Measurements from ENCODE around the gene ARMC7. TPM values are rescaled to one million over a fixed set of nuclear protein-coding genes. Genes with fewer than 3 reads are reported as not detected.
A peak's percentile ranks its signal among the peaks of the same experiment; 100 is the strongest.

Gene ARMC7
- total RNA-seq, 1 experiment from 2014 or later = 22.8 TPM

DNA sequence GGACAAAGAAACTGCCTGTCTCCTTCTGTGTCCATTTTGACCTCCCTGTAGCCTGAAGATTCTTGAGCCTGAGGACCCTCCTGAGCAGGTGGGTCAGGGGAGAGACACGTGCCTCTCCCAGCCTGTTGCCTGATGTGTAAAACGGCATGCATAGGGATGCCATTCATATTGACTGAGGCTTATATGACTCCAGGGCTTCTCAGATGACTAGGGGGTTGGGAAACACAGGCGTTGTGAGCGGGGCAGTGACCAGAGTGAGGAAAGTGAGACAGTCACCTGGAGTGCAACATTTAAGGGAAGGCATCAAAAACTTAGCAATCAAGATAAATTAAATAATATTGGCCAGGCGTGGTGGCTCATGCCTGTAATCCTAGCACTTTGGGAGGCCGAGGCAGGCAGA lies 27.1 kb upstream of the ARMC7 start:
- H3K79me1 ChIP-seq (ENCODE audit: insufficient read depth, low read depth, low read length, poor library complexity, severe bottlenecking) = no peaks in the 10 kb centered on the region
- no peak overlapping the region for H3K18ac ChIP-seq (ENCODE audit: insufficient read length, low read depth, low read length)
- no peak overlapping the region for H2BK5ac ChIP-seq (ENCODE audit: insufficient read length, low read length)
- H2BK120ac ChIP-seq (ENCODE audit: low read depth, low read length, poor library complexity, severe bottlenecking) = no peak overlapping the region
- no peaks in the 10 kb centered on the region for H3K27me3 ChIP-seq (ENCODE audit: insufficient read depth, low read length)
- H3K4me2 ChIP-seq (ENCODE audit: insufficient read depth, insufficient read length, low read length) = no peak overlapping the region
- no peak overlapping the region for H3K9ac ChIP-seq (ENCODE audit: extremely low read depth, insufficient read length, low read length)
- no peak overlapping the region for H3K23ac ChIP-seq (ENCODE audit: insufficient read length, low read depth, low read length)
- H3K14ac ChIP-seq (ENCODE audit: insufficient read depth, low read length) = no peak overlapping the region
- no peaks in the 10 kb centered on the region for H4K20me1 ChIP-seq (ENCODE audit: control insufficient read depth, insufficient read depth, insufficient read length)
- no peak overlapping the region for H4K8ac ChIP-seq (replicated peaks; ENCODE audit: insufficient read length, low read depth, low read length)
- H3K4me1 ChIP-seq (ENCODE audit: insufficient read depth, low read length) = peaks cover 9% of the 10 kb centered on the region; the same call in 1 of the 2 replicates
- no peak overlapping the region for H2AK5ac ChIP-seq (ENCODE audit: insufficient read length, low read length)
- WGBS (ENCODE audit: extremely low coverage, insufficient read length, low lambda C conversion rate) = no CpG with 5 or more reads among the region's 6 CpGs
- H3K56ac ChIP-seq (ENCODE audit: insufficient read length, low read depth, low read length) = no peak overlapping the region
- H3K4ac ChIP-seq (ENCODE audit: low read depth, low read length) = no peak overlapping the region
- H3K27ac Mint-ChIP-seq = peak overlapping the region in 1 of 3 experiments; percentile 16; a peak in 2 of 7 replicates
- H3K9me3 ChIP-seq (ENCODE audit: control insufficient read depth, low read depth, low read length) = no peaks in the 10 kb centered on the region
- no peak overlapping the region for H2BK12ac ChIP-seq (ENCODE audit: insufficient read length, low read depth, low read length)
- no peak for DNase-seq
- no peak overlapping the region for H2AFZ ChIP-seq (ENCODE audit: low read length)
- H3K4me3 Mint-ChIP-seq = no peak overlapping the region
- no peak overlapping the region for H3K27ac ChIP-seq (ENCODE audit: insufficient read length, low read depth, low read length)
- H2BK20ac ChIP-seq (ENCODE audit: low read depth, low read length, poor library complexity, severe bottlenecking) = no peak overlapping the region
- no peaks in the 10 kb centered on the region for H3K23me2 ChIP-seq (ENCODE audit: insufficient read length, low read depth, low read length, poor library complexity, severe bottlenecking)
- TF ChIP-seq, protein P1, sequence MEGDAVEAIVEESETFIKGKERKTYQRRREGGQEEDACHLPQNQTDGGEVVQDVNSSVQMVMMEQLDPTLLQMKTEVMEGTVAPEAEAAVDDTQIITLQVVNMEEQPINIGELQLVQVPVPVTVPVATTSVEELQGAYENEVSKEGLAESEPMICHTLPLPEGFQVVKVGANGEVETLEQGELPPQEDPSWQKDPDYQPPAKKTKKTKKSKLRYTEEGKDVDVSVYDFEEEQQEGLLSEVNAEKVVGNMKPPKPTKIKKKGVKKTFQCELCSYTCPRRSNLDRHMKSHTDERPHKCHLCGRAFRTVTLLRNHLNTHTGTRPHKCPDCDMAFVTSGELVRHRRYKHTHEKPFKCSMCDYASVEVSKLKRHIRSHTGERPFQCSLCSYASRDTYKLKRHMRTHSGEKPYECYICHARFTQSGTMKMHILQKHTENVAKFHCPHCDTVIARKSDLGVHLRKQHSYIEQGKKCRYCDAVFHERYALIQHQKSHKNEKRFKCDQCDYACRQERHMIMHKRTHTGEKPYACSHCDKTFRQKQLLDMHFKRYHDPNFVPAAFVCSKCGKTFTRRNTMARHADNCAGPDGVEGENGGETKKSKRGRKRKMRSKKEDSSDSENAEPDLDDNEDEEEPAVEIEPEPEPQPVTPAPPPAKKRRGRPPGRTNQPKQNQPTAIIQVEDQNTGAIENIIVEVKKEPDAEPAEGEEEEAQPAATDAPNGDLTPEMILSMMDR (conservative IDR thresholded peaks at IDR 0.05) = no peak
- no peaks in the 10 kb centered on the region for H3K36me3 Mint-ChIP-seq (ENCODE audit: insufficient read depth in 1 of 3, low read depth in 3 of 3)
- peaks cover 47% of the 10 kb centered on the region in 2 experiments for H3K4me1 Mint-ChIP-seq
- H2BK15ac ChIP-seq (ENCODE audit: low read depth, low read length) = no peak overlapping the region
- no peak overlapping the region for H4K91ac ChIP-seq (ENCODE audit: insufficient read length, low read depth, low read length)
- no peak overlapping the region for H3T11ph ChIP-seq (ENCODE audit: low read length)
- H3K27me3 Mint-ChIP-seq (ENCODE audit: low read depth) = no peaks in the 10 kb centered on the region; the same call in 1 of the 2 replicates
- H3K9me3 Mint-ChIP-seq = no peaks in the 10 kb centered on the region
- no peak overlapping the region for H4K5ac ChIP-seq (ENCODE audit: insufficient read length, low read depth, low read length)
- no peaks in the 10 kb centered on the region for H3K79me2 ChIP-seq (ENCODE audit: insufficient read depth, low read length)
